GM21526 (cell line): ENCODE results near the gene LKAAEAR1.

Experiments
- ATAC-seq: cut with Tn5 transposase; IDR thresholded peaks from one replicate; pipeline ENCODE4 v1.9.1; 2021; ENCODE audit warnings: moderate library complexity; ENCODE audit not compliant: unreplicated experiment, low FRiP score

Gene LKAAEAR1

GRCh38 chr20:64041040-64041780, 43.0 kb downstream of the LKAAEAR1 start:
- ATAC-seq = no peak

- no peak for ATAC-seq
Observed at GRCh38 chr20:64040231-64041039, 43.8 kb downstream of the LKAAEAR1 start.

DNA sequence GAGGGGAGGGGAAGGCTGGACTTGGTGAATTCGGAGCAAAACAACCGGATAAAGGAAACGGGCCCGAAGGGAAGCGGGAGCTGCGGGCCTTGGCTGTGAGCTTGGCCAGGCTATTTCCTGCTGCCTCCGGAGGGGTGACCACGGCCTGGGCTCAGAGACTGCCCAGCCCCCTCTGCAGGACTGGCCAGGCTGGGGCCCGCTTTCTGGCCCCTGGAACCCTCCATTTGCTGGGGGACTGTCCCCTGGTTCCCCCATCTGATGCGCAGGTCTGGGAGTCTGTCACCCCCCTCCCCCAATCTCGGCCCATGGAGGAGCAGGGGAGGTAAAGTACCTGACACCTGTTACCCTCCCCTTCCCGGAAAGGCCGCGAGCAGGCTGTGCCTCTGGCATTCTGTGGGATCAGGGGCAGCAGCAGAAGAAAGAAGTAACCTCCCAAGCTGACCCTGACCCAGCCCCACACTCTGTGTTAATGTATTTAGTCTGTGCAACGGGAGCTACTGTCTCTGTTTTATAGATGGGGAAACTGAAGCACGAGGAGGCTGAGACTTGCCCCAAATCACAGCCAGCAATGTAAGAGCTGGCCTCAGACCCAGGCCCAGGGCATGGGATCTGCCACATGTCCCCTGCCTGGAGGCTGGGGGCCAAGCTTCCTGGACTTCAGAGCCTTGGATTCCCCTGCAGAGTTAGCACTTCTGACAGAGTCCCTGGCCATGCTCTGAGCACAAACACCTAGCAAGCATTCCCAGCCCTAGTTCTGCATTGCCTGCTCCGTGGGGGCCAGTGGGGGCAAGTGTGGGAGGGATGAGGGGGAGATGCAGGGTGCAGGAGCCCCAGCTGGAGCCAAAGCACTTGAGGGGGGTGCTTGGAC, 44.7 kb downstream of the LKAAEAR1 start:
- ATAC-seq = no peak

DNA sequence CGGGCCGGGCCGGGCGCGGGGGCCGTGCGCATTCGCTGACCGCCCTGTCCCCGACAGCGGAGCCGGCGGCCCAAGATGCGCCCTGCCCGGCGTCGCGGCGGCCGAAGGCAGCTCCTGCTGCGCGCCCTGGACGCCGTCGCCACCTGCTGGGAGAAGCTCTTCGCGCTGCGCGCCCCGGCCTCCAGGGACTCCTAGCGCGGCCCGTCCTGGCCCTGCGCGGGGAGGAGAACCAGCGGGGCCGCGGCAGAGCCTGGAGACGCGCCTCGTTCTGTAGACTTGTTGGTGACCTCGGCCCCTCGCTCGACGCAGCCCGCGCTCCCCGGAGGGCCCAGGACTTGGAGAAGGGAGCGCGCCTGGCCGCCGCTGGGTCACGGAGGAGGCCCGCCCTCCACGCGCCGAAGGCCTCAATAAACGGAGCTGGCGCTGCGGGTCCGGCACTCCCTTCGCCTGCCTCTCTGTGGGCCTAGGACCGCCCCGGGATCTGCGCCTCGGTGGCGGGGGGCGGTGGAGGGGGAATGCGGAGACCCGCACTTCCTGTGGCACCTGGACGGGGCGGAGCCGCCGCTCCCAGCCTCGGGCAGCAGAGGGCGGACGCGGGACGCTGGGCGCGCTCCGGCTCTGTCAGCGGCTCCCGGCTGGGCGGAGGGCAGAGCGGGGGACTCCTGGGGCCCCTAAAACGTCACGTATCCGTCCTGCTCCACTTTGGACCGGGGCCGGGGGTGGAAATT, 45.5 kb downstream of the LKAAEAR1 start:
- ATAC-seq = peak; percentile 37

- peak; percentile 28 for ATAC-seq
Observed at GRCh38 chr20:64038224-64038564, 46.0 kb downstream of the LKAAEAR1 start.

DNA sequence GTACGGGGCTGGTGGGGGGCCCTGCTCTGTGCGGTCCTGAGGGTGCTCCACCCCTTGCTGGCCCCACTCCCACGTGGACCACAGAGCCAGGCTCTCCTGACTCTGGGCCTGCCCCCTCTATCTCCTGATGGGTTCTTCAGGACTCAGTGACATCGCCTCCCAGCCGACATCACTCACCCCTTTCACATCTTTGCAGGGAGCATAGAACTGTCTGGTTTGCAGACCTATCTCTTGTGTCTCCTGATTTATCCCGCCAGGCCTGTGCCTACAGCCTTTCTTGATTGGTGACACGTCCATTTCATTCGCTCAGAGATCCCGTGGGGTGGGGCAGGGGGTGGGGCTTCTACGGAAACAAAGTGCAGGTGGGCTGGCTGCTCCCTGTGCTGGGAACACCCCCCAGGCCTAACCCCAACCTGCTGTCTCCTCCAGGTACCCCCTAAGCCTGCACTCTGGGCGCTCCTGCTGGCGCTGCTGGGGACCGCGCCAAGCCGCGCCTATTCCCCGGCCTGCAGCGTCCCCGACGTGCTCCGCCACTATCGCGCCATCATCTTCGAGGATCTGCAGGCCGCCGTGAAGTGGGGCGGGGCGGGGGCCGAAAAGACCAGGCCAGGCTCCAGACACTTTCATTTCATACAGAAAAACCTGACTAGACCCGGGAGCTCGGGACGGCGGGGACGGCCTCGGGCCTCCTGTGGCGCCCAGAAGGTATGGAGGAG, 46.5 kb downstream of the LKAAEAR1 start:
- ATAC-seq = no peak

DNA sequence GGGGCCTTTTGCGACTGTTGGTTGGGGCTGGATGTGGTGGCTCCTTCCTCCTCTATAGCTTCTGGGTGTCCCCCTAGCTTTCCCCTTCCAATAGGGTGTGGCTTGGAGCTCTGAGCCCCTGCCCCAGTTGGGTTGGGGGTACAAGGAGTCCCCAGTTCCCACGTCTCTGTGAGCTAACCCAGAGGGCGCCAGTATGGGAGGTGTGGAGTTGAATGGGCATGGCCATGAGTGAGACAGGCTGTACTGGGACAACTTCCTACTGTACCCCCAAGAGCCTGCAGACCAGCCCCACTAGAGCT, 47.0 kb downstream of the LKAAEAR1 start:
- ATAC-seq = no peak

DNA sequence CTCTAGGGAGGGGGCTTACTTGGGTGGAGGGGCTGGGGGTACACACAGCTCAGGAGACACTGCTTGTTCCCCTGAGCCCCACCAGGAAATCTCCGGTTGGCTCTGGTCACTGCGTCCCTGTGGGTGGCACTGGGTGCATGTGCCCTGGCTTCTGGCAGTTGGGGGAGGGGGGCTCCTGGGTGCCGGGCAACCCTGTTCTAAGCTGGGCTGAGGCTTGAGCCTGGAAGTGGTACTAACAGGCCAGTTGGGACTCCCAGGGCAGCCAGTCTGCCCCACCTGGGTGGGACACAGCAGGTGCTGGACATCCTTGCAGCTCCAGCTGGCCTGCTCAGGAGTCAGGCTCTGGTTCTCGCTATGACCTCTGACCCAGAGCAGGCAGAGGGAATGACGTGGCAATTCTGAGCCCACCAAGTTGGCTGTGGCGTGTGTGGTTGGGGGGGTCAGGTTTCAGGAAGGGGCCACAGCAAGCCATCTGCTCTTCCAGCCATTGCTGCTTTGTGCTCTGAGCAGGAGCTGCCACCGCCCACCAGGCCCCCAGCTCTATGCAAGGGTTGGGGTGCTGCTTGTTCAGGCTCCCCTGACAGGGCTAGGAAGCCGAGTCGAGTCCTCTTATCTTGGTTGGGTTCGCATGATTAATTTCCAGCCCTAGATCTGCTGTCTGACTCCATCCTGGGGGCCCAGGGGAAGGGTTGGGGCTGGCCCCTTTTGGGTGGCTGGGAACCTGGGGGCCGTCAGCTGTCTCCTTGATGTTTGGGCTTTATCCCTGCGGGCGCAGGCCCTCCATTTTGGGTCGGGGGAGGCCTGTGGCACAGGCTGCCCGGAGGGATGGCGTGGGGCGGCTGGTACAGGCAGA, 47.6 kb downstream of the LKAAEAR1 start:
- ATAC-seq = no peak

- ATAC-seq = no peak
Observed at GRCh38 chr20:64035933-64036345, 48.3 kb downstream of the LKAAEAR1 start, which contains the start of gene C20orf204. TSS of gene C20orf204 (plus strand) at chr20:64036182. CDS start at chr20:64036324, 142 bp downstream.

DNA sequence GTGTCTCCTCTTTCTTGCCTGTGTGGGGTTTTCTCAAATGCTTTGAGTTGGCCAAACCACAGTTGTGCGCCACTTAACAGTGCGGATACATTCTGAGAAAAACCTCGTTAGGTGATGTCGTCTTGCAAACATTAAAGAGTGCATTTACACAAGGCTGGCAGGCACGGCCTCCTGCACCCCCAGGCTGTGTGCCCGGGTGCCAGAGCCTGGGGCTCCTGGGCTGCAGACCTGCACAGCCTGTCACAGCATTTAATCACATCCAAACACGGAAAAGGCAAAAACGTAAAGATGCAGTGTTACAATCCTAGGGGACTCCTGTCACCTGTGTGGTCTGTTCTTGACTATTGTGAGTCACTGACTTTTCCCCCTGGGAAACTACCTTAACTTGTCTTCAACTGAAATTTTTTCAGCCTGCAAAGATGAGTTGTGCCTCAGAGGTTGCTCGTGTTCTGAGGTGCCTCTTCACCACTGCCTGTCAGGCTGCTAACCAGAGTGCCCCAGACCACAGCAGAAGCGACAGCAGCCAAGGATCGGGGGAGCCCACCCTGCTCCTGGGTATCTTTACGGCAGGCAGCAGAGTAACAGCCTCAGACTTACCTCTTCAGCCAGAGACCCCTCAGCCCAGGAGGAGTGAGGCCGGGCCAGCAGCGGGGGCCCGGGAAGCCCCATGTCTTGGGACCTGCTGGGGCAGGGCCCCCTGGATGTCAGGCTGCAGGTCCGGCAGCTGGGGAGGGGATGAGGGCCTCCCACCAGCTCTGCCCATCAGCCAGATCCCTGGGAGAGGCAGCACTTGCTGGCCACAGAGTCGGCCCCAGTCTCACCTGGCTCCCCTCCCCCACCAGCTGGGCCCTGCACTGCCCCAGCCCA, 48.9 kb downstream of the LKAAEAR1 start:
- ATAC-seq = no peak

DNA sequence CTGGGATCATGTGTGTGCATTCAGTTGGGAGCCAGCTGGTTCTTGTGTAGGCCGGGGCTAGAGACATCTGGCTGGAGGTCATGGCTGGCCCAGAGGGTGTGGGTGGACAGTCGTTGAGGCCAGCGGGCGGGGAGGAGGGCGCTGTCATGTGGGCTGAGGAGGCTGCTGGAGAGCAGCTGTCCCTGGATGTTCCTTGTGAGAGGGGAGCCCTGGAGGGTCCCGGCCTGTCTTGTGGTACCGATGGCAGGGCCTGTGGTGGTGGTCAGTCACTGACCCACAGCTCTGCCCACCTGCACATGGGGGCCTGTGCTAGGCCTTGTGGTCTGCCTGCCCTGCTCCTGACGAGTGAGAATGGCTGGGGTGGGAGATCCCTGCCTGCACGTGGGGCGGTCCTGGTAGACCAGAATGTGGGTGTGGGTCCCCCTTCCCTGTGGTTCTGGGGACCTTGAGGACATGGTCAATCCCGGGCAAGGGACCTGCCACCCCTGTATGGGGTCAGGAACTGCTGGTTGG, 50.2 kb downstream of the LKAAEAR1 start:
- no peak for ATAC-seq
